Measurements from ENCODE around the gene CSPG4. TPM values are rescaled to one million over a fixed set of nuclear protein-coding genes. Genes with fewer than 3 reads are reported as not detected.

Gene CSPG4
- total and polyA plus RNA-seq, 2 donors (not counting 3 experiments of a cell fraction or from before 2014, with no cell fraction given), result not detected

GRCh38 chr15:75694241-75695182 is 18.1 kb downstream of the CSPG4 start:
- Histone ChIP-seq H3K27me3 (ENCODE audit: control insufficient read depth in 2 of 2, insufficient read depth in 2 of 2, low read length in 2 of 2) (peaks cover 42 to 48% of the 10 kb centered on the region in 2 experiments), H3K9me3 (replicated peaks; ENCODE audit: control insufficient read depth, insufficient read depth, low read length) (no peaks in the 10 kb centered on the region), H3K9me1 (replicated peaks; ENCODE audit: control insufficient read depth, extremely low read depth, insufficient read depth, low read length) (no peaks in the 10 kb centered on the region), H3K36me3 (ENCODE audit: control insufficient read depth in 2 of 2, extremely low read depth in 1 of 2, insufficient read depth in 2 of 2, low read length in 2 of 2) (no peaks in the 10 kb centered on the region), H3K4me3 (replicated peaks in 1 of 3; ENCODE audit: insufficient read depth in 1 of 3, low read depth in 1 of 3, low read length in 3 of 3) (no peak overlapping the region), H3K27ac (ENCODE audit: insufficient read depth, low read depth, low read length) (no peak overlapping the region), H3K79me2 (ENCODE audit: control insufficient read depth, insufficient read depth, low read length) (no peaks in the 10 kb centered on the region), H3K4me1 (ENCODE audit: control insufficient read depth, extremely low read depth, insufficient read depth, low read length) (peaks cover 16% of the 10 kb centered on the region), H3K4me2 (ENCODE audit: insufficient read depth, low read length) (peak overlapping the region; percentile 6), H3K9ac (replicated peaks; ENCODE audit: extremely low read depth, insufficient read depth, low read length) (no peak overlapping the region), H4K20me1 (replicated peaks; ENCODE audit: control insufficient read depth, extremely low read depth, insufficient read depth, low read length) (no peaks in the 10 kb centered on the region), H2AFZ (ENCODE audit: low read depth, low read length) (no peak overlapping the region)
- CTCF ChIA-PET, result interaction anchor here (1.0 to 2.3 kb wide), 8 partner anchors 8 to 227 kb away, joined by 4 to 15 read pairs (median 5); a partner anchor contains a TSS
- intact Hi-C loops (cut with micrococcal nuclease) (loop anchor here (2.0 to 5.0 kb wide), 3 partner anchors 38 to 228 kb away; no protein-coding TSS in a partner anchor), dilution Hi-C loops (cut with MboI; ENCODE audit: extremely low pct_ligation_motif_present, low sequenced_read_pairs) (no loop called here)
- TF ChIP-seq, protein P1, sequence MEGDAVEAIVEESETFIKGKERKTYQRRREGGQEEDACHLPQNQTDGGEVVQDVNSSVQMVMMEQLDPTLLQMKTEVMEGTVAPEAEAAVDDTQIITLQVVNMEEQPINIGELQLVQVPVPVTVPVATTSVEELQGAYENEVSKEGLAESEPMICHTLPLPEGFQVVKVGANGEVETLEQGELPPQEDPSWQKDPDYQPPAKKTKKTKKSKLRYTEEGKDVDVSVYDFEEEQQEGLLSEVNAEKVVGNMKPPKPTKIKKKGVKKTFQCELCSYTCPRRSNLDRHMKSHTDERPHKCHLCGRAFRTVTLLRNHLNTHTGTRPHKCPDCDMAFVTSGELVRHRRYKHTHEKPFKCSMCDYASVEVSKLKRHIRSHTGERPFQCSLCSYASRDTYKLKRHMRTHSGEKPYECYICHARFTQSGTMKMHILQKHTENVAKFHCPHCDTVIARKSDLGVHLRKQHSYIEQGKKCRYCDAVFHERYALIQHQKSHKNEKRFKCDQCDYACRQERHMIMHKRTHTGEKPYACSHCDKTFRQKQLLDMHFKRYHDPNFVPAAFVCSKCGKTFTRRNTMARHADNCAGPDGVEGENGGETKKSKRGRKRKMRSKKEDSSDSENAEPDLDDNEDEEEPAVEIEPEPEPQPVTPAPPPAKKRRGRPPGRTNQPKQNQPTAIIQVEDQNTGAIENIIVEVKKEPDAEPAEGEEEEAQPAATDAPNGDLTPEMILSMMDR (IDR thresholded peaks at IDR 0.05; ENCODE audit: extremely low read depth in 1 of 2, insufficient read depth in 1 of 2, low read depth in 1 of 2, low read length in 2 of 2), result peak in 1 of 2 donors; percentile 14
- no peak for TF ChIP-seq EZH2 (IDR thresholded peaks at IDR 0.05; ENCODE audit: borderline replicate concordance, low read depth, low read length, severe bottlenecking)
- FAIRE-seq, result no peak
- peak; percentile 81 for DNase-seq (ENCODE audit: low read depth, low spot score)
- POLR2A ChIA-PET, result no interaction called here
- BruUV-seq (replicated peaks), result no TSS peak
